ENCODE results near the gene TOM1L2. TPM values are rescaled to one million over a fixed set of nuclear protein-coding genes. Genes with fewer than 3 reads are reported as not detected.
"Not testable (repeated sequence)": the region's sequence is repeated elsewhere in the genome, so short reads cannot be mapped to it uniquely, and the experiment has no call there.

Gene TOM1L2
- total RNA-seq, 1 experiment from 2014 or later: 8.8 TPM

GRCh38 chr17:17924131-17924856, 47.9 kb downstream of the TOM1L2 start:
- no peak for DNase-seq (ENCODE audit: low spot score)

DNA sequence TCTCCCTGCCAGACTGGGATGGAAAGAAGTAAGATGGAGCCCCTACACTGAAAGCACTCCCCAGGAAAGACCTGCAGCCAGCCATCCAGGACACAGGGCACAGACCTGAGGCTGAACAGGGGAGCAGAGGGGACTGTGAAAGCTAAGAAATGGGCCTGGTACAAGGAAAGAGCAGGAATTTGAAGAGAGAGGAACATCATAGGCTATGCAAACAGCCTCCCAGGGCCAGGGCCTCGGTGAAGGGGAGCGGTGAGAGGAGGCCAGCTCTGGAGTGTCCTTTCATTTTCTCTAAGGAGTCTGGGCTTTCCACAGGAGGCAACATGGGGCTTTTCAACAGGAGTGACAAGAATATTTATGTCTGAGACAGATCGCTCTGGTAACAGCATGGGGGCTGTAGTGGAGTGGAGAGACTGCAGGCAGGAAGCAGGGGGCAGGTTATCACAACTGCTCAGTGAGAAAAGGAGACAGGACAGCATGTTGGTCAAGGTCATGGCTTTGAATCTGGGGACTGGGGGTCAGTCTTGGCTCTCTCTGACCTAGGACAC, 50.1 kb downstream of the TOM1L2 start:
- DNase-seq (ENCODE audit: low spot score): no peak

DNA sequence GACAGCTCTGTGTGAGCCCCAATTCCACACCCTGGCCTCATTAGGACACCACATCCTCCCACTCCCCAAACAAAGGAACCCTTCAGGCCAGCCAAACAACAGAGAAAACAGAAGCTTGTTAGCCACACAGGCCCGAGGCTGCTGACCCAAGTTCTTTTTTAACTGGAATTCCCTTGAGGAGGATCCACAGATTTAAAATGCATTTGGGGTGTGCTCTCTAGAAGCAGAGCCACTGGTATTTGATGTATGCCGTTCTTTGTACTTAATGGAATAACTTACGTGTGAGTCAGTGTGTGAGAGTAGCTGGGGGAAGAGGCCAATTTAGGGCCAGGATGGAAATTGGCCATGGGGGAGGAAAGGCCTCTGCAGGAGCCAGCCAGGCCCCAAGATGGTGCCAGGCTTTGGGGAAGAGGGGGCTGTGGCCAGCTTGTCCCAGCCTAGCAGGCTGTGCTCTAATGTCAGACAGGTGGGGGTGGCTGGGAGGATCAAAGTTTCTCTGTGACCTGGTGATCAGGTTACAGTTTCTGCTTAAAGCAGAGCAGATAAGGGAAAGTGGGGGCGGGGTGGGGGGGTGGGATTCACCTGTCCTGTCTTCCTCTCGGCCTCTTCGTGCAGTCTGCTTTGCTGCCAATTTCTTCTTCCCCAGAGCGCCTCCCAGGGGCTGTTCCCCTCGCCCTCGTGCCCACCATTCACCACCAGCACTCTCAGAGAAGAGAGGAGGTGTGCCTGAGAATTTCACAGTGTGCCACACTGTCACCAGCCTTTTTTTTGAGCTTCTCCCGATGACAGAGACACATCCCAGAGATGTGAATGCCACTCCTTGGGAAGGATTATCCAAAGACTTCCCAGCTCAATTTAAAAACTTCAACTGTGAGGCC, 50.8 kb downstream of the TOM1L2 start:
- no peak for DNase-seq (ENCODE audit: low spot score)

- DNase-seq (ENCODE audit: low spot score): peak; percentile 67
Measured at GRCh38 chr17:17919169-17920107, 52.8 kb downstream of the TOM1L2 start.

- no peak for DNase-seq (ENCODE audit: low spot score)
Measured at GRCh38 chr17:17917394-17917793, 54.8 kb downstream of the TOM1L2 start.

GRCh38 chr17:17915183-17915582, 57.0 kb downstream of the TOM1L2 start:
- no peak for DNase-seq (ENCODE audit: low spot score)

DNA sequence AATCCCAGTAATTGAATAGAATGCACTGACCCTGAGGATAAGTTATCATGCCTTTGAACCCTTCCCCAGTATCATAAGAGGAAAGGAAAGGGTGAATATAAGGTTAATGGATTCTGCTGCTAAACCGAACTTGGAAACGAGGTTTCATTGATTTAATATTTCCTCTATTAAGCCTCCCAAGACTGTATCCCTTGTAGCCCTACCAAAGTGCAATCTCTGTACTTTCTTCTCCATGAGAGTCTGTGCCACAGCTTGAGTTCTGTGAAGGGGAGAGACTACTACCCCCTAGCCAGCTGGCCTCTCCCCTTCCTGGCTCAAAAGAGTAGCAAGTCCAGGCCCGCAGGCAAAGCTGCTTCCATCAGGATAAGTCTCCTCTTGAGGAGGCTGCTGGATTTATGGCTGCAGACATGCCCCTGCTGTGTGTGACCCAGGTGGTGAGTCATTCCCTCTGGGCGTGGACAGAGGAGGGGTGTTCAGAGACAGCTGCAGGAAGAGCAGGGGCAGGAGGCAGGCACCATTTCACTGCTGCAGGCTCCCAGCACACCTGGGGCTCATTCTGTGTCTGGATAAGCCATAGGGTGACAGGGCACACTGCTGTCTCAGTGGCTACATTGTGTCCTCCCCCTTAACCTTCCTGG, 58.4 kb downstream of the TOM1L2 start:
- DNase-seq (ENCODE audit: low spot score): peak; percentile 57

GRCh38 chr17:17912336-17912735, 59.9 kb downstream of the TOM1L2 start:
- DNase-seq (ENCODE audit: low spot score): not testable (repeated sequence)

GRCh38 chr17:17911001-17911613, 61.1 kb downstream of the TOM1L2 start:
- no peak for DNase-seq (ENCODE audit: low spot score)

GRCh38 chr17:17910060-17910459, 62.1 kb downstream of the TOM1L2 start:
- DNase-seq (ENCODE audit: low spot score): no peak

- DNase-seq (ENCODE audit: low spot score): no peak
Measured at GRCh38 chr17:17909078-17909477, 63.1 kb downstream of the TOM1L2 start.

DNA sequence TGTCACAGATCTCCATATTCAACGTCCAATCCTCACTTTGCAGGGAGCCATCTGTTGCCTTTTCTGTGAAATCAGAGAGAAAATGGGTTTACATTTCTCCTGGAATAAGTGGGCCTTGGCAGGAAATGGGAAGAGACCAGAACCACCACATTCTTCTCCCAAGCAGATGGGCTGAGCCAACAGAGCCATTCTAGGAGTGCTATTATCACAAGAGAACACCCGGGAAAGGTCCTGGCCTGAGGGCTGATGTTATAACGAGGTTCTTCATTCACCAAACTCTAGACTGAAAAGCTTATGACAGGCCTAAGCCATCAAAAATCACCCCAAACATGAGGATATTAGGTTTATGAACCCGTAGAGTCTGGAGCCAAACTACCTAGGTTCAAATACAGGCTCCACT, 64.7 kb downstream of the TOM1L2 start:
- no peak for DNase-seq (ENCODE audit: low spot score)

DNA sequence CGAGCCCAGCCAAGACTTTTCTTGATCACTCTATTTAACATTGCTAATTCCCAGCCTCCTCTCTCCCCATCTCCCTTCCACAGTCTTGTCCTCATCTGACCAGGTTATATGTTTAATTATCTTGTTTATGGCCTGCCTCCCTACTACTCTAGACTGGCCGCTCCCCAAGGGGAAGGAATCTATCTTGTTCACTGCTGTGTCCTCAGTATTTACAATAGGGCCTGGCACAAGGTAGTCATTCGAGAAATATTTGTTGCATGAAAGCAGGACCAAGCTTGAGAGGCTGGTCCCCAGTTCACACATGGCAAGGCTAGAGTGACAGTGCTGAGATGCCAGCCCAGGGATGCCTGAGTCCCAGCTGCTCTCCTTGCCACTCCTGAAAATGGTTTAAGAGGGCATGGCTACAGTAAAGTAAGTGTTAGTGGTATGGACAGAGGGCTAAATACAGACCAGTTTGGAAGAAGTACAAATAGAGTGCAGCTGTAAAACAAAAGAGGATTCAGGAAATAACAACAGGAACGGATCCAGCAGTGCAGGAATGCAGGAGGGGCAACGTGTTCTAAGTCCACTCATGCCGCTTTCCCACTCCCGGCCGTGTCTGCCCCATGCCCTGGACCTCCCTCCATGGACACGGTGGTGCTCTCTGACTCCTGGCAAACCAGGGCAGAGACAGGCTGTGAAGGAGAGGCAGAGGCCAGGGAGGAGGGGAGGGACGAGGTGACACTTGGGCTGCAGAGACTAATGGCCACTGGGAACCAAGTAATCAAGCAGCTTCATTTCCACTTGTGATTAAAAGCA, 65.6 kb downstream of the TOM1L2 start:
- no peak for DNase-seq (ENCODE audit: low spot score)

DNA sequence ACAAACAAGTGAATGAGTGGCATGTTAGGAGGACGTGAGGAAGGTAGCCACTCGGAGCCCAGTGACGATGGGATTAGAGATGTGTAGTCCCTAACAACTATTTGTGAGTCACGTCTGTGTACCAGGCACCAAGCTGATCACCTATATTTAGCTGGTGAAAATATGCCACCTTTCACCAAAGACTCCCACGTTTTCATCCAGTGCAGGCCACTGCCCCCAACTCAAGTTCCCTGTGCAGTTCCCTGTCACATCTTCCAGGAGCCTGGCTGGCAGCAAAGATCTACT, 67.2 kb downstream of the TOM1L2 start:
- DNase-seq (ENCODE audit: low spot score): no peak

DNA sequence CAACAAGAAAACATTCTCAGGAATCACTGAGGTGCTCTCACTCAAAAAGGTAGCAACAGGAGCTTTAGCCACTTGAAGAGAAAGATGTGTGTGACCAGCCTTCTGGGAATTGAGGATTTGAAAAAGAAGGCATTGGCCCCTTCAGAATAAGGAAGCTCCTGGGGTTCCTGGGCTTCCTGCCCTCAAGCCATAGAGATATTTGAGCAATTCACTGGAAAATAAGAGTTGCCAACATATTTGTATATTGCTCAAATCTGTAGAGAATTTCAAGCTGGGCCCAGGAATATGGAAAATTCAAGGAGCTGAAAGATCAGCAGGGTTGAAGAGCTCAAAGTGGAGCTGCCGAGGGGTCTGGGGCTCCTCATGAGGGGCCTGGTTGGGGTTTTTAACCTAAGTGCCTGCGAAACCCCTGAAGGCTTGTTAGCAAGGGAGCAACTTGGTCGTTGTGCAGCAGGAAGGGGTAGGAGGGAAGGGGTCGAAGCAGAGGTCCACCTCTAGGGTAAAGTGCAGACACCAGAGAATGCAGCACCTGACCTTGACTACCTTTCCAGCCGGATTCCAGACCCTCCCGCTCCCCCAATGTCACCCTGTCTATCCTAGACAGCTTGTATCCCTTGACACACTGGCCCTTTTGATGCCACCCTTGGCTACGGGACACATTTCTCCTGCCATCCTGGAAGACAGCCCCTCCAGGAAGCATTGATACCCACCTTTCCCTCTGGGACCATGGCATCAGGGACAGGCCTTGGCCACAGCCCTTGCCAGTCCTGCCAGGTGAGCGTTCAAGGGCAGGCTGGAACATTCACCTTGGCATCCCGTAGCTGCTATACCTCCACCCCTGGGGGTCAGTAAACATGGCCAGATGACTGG, 67.8 kb downstream of the TOM1L2 start:
- DNase-seq (ENCODE audit: low spot score): no peak

- no peak for DNase-seq (ENCODE audit: low spot score)
Measured at GRCh38 chr17:17902877-17903276, 69.3 kb downstream of the TOM1L2 start.

DNA sequence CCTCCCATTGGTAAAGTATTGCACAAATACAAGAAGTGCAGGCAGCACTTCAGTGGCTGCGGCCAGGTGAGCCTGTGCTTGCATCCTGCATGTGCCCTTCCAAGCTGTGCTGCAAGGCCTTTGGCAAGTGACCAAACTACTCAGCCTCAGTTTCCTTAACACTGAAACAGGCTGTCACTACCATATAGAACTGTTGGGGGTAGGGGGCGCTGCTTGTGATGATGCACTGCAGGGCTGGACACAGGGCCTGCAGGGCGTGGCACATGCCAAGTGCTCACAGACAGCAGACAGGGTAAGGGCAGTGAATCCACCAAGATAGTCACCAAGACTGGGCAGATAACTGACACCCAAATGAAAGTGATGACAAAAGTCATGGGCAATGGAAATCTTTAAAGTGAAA, 69.8 kb downstream of the TOM1L2 start:
- DNase-seq (ENCODE audit: low spot score): no peak

- no peak for DNase-seq (ENCODE audit: low spot score)
Measured at GRCh38 chr17:17900615-17901520, 71.3 kb downstream of the TOM1L2 start.
